ENCODE data around the gene KLHL35.

- no peak for TF ChIP-seq EZH2 (IDR thresholded peaks at IDR 0.05; ENCODE audit: borderline replicate concordance, low read depth, low read length, severe bottlenecking)
- no peak for TF ChIP-seq CTCF (IDR thresholded peaks at IDR 0.05; ENCODE audit: borderline replicate concordance, extremely low read depth, low read length, poor library complexity, severe bottlenecking)
Measured at GRCh38 chr11:75431533-75432525, 1.2 kb downstream of the KLHL35 start.
